PC-3 (cell line): ENCODE results near the gene ZNF407.

Experiments used
- EZH2 ChIP-seq: fragments of 300-600 bp; sonication (generic); IDR thresholded peaks from one replicate; pipeline ENCODE4 v1.6.1; 2017; ENCODE audit warnings: antibody characterized with exemption, mild to moderate bottlenecking, low read length; ENCODE audit not compliant: unreplicated experiment
- EZH2phosphoT487 ChIP-seq: fragments of 300-600 bp; sonication (generic); IDR thresholded peaks from 2 replicates; pipeline ENCODE4 v1.6.1; 2018; ENCODE audit warnings: mild to moderate bottlenecking, antibody characterized with exemption, low read length, borderline replicate concordance
- TF ChIP-seq, protein P1 (sequence below): fragments of 300-600 bp; sonication (generic); conservative IDR thresholded peaks from 2 replicates; pipeline ENCODE4 v1.5.1; 2017; ENCODE audit warnings: antibody characterized with exemption, low read depth, mild to moderate bottlenecking, low read length

DNA sequence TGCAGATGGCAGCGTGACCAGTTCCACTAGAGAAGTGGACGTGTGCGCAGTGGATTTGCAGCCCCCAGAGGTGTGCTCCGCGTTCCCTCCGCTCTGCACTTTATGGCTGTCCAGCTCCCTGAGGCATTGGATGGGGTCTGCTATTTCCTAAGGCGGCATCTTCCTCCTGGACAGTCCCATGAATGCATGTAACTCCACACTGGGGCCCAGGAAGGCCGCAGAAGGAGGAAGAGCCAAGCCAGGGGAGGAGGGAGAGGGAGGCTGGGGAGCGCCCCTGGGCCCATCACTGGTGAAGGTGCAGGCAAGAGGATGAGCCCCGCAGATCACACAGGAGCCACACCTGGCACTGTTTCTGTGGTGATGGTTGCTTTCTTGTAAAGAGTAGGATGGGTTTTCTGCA, 512.1 kb downstream of the ZNF407 start:
- TF ChIP-seq, protein P1, sequence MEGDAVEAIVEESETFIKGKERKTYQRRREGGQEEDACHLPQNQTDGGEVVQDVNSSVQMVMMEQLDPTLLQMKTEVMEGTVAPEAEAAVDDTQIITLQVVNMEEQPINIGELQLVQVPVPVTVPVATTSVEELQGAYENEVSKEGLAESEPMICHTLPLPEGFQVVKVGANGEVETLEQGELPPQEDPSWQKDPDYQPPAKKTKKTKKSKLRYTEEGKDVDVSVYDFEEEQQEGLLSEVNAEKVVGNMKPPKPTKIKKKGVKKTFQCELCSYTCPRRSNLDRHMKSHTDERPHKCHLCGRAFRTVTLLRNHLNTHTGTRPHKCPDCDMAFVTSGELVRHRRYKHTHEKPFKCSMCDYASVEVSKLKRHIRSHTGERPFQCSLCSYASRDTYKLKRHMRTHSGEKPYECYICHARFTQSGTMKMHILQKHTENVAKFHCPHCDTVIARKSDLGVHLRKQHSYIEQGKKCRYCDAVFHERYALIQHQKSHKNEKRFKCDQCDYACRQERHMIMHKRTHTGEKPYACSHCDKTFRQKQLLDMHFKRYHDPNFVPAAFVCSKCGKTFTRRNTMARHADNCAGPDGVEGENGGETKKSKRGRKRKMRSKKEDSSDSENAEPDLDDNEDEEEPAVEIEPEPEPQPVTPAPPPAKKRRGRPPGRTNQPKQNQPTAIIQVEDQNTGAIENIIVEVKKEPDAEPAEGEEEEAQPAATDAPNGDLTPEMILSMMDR: no peak
- TF ChIP-seq EZH2phosphoT487: no peak
- TF ChIP-seq EZH2: no peak
